ENCODE results near the gene BTBD19. TPM values are rescaled to one million over a fixed set of nuclear protein-coding genes. Genes with fewer than 3 reads are reported as not detected.

The BTBD19 gene
- total RNA-seq, 6 experiments from 2014 or later = 12.2 to 21.4 (median 13.9) TPM

- Mint-ChIP-seq H3K4me3 (no peak overlapping the region), H3K4me1 (ENCODE audit: low read depth) (peaks cover 7% of the 10 kb centered on the region), H3K36me3 (ENCODE audit: low read depth) (peaks cover 4% of the 10 kb centered on the region; the same call in 1 of the 2 replicates), H3K27ac (peak overlapping the region; percentile 65), H3K27me3 (ENCODE audit: insufficient read depth) (peaks cover 2% of the 10 kb centered on the region), H3K9me3 (no peaks in the 10 kb centered on the region)
- TF ChIP-seq, protein P1, sequence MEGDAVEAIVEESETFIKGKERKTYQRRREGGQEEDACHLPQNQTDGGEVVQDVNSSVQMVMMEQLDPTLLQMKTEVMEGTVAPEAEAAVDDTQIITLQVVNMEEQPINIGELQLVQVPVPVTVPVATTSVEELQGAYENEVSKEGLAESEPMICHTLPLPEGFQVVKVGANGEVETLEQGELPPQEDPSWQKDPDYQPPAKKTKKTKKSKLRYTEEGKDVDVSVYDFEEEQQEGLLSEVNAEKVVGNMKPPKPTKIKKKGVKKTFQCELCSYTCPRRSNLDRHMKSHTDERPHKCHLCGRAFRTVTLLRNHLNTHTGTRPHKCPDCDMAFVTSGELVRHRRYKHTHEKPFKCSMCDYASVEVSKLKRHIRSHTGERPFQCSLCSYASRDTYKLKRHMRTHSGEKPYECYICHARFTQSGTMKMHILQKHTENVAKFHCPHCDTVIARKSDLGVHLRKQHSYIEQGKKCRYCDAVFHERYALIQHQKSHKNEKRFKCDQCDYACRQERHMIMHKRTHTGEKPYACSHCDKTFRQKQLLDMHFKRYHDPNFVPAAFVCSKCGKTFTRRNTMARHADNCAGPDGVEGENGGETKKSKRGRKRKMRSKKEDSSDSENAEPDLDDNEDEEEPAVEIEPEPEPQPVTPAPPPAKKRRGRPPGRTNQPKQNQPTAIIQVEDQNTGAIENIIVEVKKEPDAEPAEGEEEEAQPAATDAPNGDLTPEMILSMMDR (IDR thresholded peaks at IDR 0.05) = no peak
- DNase-seq = peak; percentile 55
Observed at GRCh38 chr1:44862829-44863401, 54.6 kb downstream of the BTBD19 start.

Other genes starting within 250 kb of the BTBD19 start
- 1 to 10 TPM; 3.2 to 5.0 (median 4.4) TPM for gene TMEM53, start 134.0 kb upstream of the BTBD19 start, total RNA-seq (2021; fragmentation: NEBNext Ultra II Directional; extraction: Animal tissue kit (Norgen Biotek cat#: 25700))
- gene ARMH1, start 133.8 kb upstream of the BTBD19 start, total RNA-seq (2021; fragmentation: NEBNext Ultra II Directional; extraction: Animal tissue kit (Norgen Biotek cat#: 25700)) = under 1 TPM in 4 of 6 experiments, not detected in 2; 0.14 to 0.41 (median 0.32) TPM
- not detected for gene RNU5D-1, start 77.4 kb upstream of the BTBD19 start, total RNA-seq (2021; fragmentation: NEBNext Ultra II Directional; extraction: Animal tissue kit (Norgen Biotek cat#: 25700))
- 10 to 100 TPM; 15.6 to 48.5 (median 43.3) TPM for gene KIF2C, start 68.7 kb upstream of the BTBD19 start, total RNA-seq (2021; fragmentation: NEBNext Ultra II Directional; extraction: Animal tissue kit (Norgen Biotek cat#: 25700))
- 1,000 to 10,000 TPM; 1,518 to 1,745 (median 1,633) TPM for gene RPS8, start 33.0 kb upstream of the BTBD19 start, total RNA-seq (2021; fragmentation: NEBNext Ultra II Directional; extraction: Animal tissue kit (Norgen Biotek cat#: 25700))
- under 1 TPM; 0.09 to 0.23 (median 0.12) TPM for gene BEST4, start 20.4 kb upstream of the BTBD19 start, total RNA-seq (2021; fragmentation: NEBNext Ultra II Directional; extraction: Animal tissue kit (Norgen Biotek cat#: 25700))
- gene PLK3, start 8.1 kb upstream of the BTBD19 start, total RNA-seq (2021; fragmentation: NEBNext Ultra II Directional; extraction: Animal tissue kit (Norgen Biotek cat#: 25700)) = 10 to 100 TPM; 37.1 to 44.6 (median 39.2) TPM
- gene DYNLT4, start 1.2 kb upstream of the BTBD19 start, total RNA-seq (2021; fragmentation: NEBNext Ultra II Directional; extraction: Animal tissue kit (Norgen Biotek cat#: 25700)) = under 1 TPM in 1 of 6 experiments, not detected in 5; 0.46 TPM
- gene PTCH2, start 34.7 kb downstream of the BTBD19 start, total RNA-seq (2021; fragmentation: NEBNext Ultra II Directional; extraction: Animal tissue kit (Norgen Biotek cat#: 25700)) = under 1 TPM; 0.37 to 0.81 (median 0.61) TPM
- 10 to 100 TPM; 39.2 to 45.5 (median 44.1) TPM for gene EIF2B3, start 178.1 kb downstream of the BTBD19 start, total RNA-seq (2021; fragmentation: NEBNext Ultra II Directional; extraction: Animal tissue kit (Norgen Biotek cat#: 25700))
- 10 to 100 TPM; 27.8 to 33.3 (median 31.5) TPM for gene HECTD3, start 202.8 kb downstream of the BTBD19 start, total RNA-seq (2021; fragmentation: NEBNext Ultra II Directional; extraction: Animal tissue kit (Norgen Biotek cat#: 25700))
- gene UROD, start 203.7 kb downstream of the BTBD19 start, total RNA-seq (2021; fragmentation: NEBNext Ultra II Directional; extraction: Animal tissue kit (Norgen Biotek cat#: 25700)) = 100 to 1,000 TPM; 121 to 137 (median 128) TPM